Measurements from ENCODE around the gene EEF1B2. TPM values are rescaled to one million over a fixed set of nuclear protein-coding genes. Genes with fewer than 3 reads are reported as not detected.
"Not testable (repeated sequence)": the region's sequence is repeated elsewhere in the genome, so short reads cannot be mapped to it uniquely, and the experiment has no call there.

Gene EEF1B2
- total and polyA plus RNA-seq, 3 donors from 2014 or later: 144 to 448 (median 285) TPM

DNA sequence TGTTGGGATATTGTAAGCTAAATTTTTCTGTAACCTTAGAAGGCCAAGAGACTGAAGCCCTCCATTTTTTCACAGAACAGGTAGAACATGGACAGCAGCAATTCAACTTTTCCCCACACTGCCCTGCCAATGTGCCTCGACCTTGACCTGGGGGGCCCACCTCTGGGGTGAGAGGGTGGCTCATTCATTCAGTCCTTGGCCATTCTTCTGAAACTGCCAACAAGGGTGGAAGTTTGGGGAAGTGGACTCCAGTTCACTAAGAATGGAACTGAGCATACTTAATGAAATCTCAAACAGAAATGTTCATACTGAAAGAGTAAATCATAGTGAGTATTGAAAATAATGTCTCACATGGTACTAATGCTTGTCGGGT, 1.1 kb downstream of the EEF1B2 start:
- WGBS, 2 donors: 51 to 58% methylated on average over 2 of the region's 2 CpGs
- TF ChIP-seq POLR2A (IDR thresholded peaks at IDR 0.05) (no peak), CTCF (IDR thresholded peaks at IDR 0.05) (no peak)
- Histone ChIP-seq H3K27ac (peak overlapping the region in 1 of 2 donors; percentile 92), H3K4me3 (peak overlapping the region in 1 of 2 donors; percentile 89), H3K4me1 (peaks cover 8% of the 10 kb centered on the region), H3K9me3 (no peaks in the 10 kb centered on the region), H3K36me3 (ENCODE audit: low read depth, missing control alignments) (no peaks in the 10 kb centered on the region), H3K27me3 (no peaks in the 10 kb centered on the region)
- intact Hi-C loops (cut with DNase I; ENCODE audit: low total_unique reads): no loop called here
- DNase-seq: no peak

GRCh38 chr2:206162401-206162800, 2.7 kb downstream of the EEF1B2 start:
- H3K27ac ChIP-seq: not testable (repeated sequence)

DNA sequence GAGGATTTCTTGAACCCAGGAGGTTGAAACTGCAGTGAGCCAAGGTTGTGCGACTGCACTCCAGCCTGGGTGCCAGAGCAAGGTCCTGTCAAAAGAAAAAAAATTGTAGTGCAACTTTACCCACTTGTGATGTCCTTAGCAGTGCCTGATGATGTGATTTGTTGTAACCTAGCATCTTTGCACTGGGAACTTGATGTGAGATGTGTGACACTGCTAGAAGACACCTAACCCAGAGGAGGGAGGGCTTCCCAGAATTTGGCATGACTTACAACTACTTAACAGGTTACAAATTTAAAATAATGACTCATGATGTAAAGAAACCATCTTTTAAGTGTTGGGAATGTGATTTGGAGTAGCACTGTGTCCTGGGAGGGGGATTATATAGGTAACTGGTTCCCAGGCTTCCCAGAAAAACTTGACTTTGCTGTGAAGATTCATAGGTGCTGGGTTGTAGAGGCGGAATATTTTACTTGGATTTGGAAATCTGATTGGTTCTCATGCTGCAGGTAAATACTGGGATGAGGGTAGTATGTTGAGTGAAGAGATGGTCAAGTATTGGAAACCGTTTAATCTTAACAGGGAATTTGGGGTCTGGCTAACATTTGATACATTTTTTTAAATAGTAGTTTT, 3.7 kb downstream of the EEF1B2 start:
- no peaks in the 10 kb centered on the region for H3K36me3 ChIP-seq (ENCODE audit: low read depth, missing control alignments)
- TF ChIP-seq CTCF (IDR thresholded peaks at IDR 0.05) (no peak), POLR2A (IDR thresholded peaks at IDR 0.05) (no peak)
- no peaks in the 10 kb centered on the region for H3K27me3 ChIP-seq
- DNase-seq: no peak
- intact Hi-C loops (cut with DNase I; ENCODE audit: low total_unique reads): no loop called here
- no peaks in the 10 kb centered on the region for H3K9me3 ChIP-seq
- WGBS, 2 donors: 78 to 81% methylated on average over 3 of the region's 3 CpGs
- H3K4me1 ChIP-seq: peaks cover 8% of the 10 kb centered on the region
- no peak overlapping the region for H3K27ac ChIP-seq
- H3K4me3 ChIP-seq: no peak overlapping the region

More at GRCh38 chr2:206162401-206162800, 2.7 kb downstream of the EEF1B2 start:
- WGBS, 2 donors: 78 to 80% methylated on average over 4 of the region's 4 CpGs
- H3K27me3 ChIP-seq; H3K4me1 ChIP-seq; DNase-seq; H3K4me3 ChIP-seq; intact Hi-C loops (cut with DNase I; ENCODE audit: low total_unique reads); H3K9me3 ChIP-seq; H3K36me3 ChIP-seq (ENCODE audit: low read depth, missing control alignments): not testable (repeated sequence)

GRCh38 chr2:206164261-206164862, 4.7 kb downstream of the EEF1B2 start:
- no peak overlapping the region for H3K27ac ChIP-seq
- no peak overlapping the region for H3K4me3 ChIP-seq
- no peak for TF ChIP-seq POLR2A (IDR thresholded peaks at IDR 0.05)
- peak; percentile 75 to 82 (median 80) for TF ChIP-seq CTCF (IDR thresholded peaks at IDR 0.05)
- DNase-seq: peak; percentile 63
- no peaks in the 10 kb centered on the region for H3K36me3 ChIP-seq (ENCODE audit: low read depth, missing control alignments)
- H3K27me3 ChIP-seq: no peaks in the 10 kb centered on the region
- no peaks in the 10 kb centered on the region for H3K9me3 ChIP-seq
- intact Hi-C loops (cut with DNase I; ENCODE audit: low total_unique reads): no loop called here
- WGBS, 2 donors: 61 to 76% methylated on average over 2 of the region's 2 CpGs
- H3K4me1 ChIP-seq: peaks cover 8% of the 10 kb centered on the region

DNA sequence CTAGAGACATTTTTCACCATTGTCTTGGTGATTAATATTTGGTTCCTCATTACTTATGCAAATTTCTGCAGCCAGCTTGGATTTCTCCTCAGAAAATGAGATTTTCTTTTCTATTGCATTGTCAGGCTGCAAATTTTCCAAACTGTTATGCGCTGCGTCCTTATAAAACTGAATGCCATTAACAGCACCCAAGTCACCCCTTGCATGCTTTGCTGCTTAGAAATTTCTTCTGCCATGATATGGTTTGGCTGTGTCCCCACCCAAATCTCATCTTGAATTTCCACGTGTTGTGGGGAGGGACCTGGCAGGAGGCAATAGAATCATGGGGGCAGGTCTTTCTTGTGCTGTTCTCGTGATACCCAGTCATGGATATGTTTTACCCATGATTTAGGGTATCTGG, 8.5 kb downstream of the EEF1B2 start:
- H3K27me3 ChIP-seq; H3K4me1 ChIP-seq; H3K36me3 ChIP-seq (ENCODE audit: low read depth, missing control alignments); H3K9me3 ChIP-seq; intact Hi-C loops (cut with DNase I; ENCODE audit: low total_unique reads); H3K27ac ChIP-seq; DNase-seq; H3K4me3 ChIP-seq: not testable (repeated sequence)
- WGBS, 2 donors: 96 to 98% methylated on average over 4 of the region's 4 CpGs

DNA sequence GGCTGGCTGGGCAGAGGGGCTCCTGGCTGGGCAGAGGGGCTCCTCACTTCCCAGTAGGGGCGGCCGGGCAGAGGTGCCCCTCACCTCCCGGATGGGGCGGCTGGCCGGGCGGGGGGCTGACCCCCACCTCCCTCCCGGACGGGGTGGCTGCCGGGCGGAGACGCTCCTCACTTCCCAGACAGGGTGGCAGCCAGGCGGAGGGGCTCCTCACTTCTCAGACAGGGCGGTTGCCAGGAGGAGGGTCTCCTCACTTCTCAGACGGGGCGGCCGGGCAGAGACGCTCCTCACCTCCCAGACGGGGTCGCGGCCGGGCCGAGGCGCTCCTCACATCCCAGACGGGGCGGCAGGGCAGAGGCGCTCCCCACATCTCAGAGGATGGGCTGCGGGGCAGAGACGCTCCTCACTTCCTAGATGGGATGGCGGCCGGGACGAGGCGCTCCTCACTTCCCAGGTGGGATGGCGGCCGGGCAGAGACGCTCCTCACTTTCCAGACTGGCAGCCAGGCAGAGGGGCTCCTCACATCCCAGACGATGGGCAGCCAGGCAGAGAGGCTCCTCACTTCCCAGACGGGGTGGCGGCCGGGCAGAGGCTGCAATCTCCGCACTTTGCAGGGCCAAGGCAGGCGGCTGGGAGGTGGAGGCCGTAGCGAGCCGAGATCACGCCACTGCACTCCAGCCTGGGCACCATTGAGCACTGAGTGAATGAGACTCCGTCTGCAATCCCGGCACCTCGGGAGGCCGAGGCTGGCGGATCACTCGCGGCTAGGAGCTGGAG, 12.1 kb downstream of the EEF1B2 start:
- H3K36me3 ChIP-seq (ENCODE audit: low read depth, missing control alignments); H3K4me1 ChIP-seq; H3K4me3 ChIP-seq; intact Hi-C loops (cut with DNase I; ENCODE audit: low total_unique reads); H3K9me3 ChIP-seq; DNase-seq; H3K27me3 ChIP-seq; H3K27ac ChIP-seq: not testable (repeated sequence)
- 68 to 81% methylated on average over 5 to 9 of the region's 52 CpGs for WGBS, 2 donors
